GM08714 (cell line): ENCODE results near the gene DCLK2.
A peak's percentile ranks its signal among the peaks of the same experiment; 100 is the strongest.

ENCODE experiments used
- H3K4me3 ChIP-seq: fragments of 200-500 bp; sonication (Bioruptor generic); 2 replicates; pipeline ENCODE4 v1.5.1; 2014; ENCODE audit warnings: mild to moderate bottlenecking, low read length, inconsistent platforms
- ZNF274 ChIP-seq: IDR thresholded peaks from 2 replicates; pipeline ENCODE4 v1.6.1; 2012; ENCODE audit warnings: mild to moderate bottlenecking, low read depth, low read length

DCLK2 gene

DNA sequence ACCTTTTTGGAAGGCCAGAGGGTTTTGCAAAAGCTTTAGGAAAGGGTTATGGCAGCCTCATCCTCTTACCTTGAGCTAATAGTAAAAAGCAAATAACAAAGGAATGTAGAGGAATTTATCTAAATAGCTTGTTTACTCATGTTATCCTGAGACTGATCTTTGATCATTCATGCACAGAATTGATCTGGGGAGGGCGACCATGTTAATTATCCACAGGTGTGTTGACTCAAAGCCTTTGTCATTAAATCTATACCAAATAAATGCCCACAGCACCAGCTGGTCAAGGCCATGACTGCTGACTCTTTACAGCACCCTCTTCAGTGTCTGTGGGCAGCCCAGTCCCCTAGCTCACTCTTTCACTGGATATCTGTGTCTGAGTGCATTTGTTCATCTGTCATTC is 22.8 kb upstream of the DCLK2 start:
- TF ChIP-seq ZNF274 = no peak
- H3K4me3 ChIP-seq = no peak overlapping the region

DNA sequence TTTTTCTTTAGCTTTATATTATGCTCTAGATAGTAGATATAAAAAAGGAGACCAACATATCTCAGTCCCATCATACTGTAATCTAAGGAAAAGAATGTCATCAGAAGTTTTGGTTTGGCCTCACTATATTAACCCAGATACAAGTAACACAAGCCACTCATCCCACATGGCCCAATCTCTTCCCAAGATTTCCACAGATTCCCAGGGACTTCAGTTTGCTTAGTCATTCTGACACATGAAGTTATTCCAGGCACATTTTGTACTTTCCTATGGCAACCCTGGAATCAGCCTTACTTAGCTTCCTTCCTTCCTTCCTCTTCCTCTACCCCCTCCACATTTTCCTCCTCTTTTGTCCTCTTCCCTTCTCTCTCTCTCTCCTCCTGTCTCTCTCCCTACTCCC is 21.7 kb upstream of the DCLK2 start:
- TF ChIP-seq ZNF274 = no peak
- no peak overlapping the region for H3K4me3 ChIP-seq

DNA sequence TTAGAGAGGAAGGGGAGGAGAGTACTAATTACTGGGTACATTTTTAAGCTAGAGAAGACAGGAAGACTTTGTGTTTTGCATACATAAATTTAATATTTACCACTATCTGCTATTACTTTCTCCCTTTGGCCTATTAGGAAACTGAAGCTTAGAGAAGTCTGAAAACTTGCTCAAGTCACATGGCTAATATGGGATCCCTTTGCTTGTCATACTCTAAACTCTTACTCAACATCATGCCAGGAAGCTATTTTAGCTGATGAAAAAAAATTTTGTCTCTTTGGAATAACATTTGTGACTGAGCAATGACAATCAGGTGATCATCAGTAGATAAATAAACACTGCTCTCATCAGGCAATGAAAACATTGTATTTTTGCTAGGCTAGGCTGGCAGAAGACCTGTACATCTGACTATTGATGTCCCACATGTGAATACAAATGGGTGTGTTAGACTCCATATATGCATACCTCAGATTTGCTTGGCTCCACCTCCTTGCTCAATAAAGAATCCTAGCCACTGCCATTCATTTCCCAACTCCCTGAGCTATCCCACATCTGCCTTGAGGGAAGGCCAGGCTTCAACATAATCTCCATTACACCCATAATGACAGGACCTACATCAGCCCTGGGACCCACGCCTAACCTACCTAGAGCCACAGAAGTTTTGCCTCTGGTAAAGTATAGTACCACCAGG is 17.0 kb upstream of the DCLK2 start:
- no peak for TF ChIP-seq ZNF274
- H3K4me3 ChIP-seq = no peak overlapping the region

DNA sequence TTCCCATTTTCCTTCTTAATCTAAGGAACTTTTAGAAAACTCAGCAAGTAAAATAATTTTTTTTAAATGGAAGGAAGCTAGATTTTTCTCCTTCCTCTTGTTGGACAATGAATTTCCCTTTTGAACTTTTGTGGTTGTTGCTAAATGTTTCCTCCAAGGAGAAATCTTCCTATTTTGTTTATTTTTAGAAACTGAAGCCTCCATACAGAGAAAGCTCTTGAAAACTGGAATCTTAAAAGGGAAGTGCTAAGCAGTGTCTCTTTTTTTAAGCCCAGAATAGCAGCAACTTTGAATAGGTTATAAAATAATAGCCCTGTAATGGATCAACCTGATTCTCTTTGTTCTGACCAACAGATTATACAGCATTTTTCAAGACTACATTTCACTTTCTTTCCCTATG is 15.1 kb upstream of the DCLK2 start:
- no peak overlapping the region for H3K4me3 ChIP-seq
- TF ChIP-seq ZNF274 = no peak

DNA sequence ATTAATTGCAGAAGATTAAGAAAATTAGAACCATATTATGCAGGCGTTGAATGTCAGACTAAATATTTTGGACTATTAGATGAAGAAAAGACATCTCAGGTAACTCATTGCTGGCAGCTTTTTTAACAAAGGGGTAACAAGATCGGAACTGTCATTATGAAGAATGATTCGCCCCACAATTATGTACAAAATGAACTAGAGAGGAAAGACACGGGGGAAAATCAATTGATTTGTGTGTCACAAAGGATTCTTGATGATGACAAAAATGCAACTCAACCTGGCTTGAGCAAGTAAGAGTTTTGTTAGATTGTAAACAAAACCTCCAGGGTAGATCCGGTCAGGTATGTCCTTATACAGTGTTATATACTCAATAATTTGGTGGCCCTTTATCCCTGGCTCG is 12.5 kb upstream of the DCLK2 start:
- no peak for TF ChIP-seq ZNF274

DNA sequence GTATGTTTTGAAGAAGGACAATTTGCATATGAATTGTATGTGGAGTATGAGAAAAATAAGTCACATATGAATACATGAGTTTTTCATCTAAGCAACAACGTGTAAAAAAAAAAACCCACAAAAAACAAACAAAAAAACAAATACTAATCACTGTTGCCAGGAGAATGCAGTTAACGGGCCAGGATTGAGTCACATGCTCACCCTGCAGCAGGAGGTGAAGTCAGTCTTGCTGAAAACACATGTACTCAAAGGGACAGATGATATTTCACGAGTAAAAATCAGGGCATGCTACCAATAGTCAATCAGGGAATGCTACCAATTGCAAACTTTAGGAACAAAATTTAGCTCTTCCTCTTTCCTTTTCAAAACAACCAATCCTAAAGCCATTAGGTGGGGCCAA is 10.4 kb upstream of the DCLK2 start:
- TF ChIP-seq ZNF274 = no peak
- no peak overlapping the region for H3K4me3 ChIP-seq

More for the DNA sequence above, 12.5 kb upstream of the DCLK2 start:
- no peak overlapping the region for H3K4me3 ChIP-seq

DNA sequence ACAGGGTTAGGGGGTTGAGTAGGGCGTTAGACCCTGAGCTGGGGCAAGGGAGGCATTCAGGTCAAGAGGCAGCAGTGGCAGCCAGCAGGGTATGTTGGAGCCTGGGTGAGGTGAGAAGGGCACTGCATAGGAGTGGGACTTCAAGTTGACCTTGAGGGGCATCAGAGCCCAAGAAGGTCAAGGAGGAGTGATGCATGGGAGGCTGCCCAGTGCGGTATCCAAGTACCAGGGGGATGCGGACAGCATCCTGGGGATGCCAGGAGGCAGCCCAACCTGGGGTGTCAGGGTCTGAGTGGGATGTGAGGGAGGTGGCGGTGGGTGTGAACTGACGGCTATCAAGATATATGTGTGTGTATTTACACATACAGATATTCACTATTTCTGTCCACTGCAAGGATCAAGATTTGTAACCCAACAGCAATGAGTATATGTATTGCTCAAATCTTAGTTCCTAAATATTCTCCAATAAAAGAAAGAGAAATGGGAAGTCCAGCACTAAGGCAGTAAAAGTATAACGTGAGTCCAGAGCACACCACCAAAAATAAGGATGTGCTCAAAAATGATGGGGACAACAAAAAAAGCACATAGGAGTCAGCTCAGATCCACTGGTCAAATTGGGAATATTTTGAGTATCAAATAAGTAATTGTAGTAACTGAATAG is 9.8 kb upstream of the DCLK2 start:
- H3K4me3 ChIP-seq = no peak overlapping the region
- TF ChIP-seq ZNF274 = no peak

DNA sequence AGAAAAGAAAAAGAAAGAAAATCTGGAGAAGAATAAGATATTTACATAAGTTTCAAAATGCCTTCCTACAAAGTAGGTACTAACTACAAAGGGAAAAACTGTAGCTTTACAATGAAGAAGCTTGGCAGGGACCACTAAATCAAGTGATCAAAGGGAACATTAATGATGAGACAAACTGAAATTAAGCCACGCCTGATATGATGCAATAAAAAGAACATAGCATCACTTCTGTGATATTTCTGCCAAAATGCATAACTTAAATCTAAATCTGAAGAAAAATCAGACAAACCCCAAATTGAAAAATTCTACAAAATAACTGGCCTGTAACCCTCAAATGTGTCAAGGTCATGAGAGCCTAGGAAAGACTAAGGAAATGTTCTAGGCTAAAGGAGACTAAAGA is 8.9 kb upstream of the DCLK2 start:
- TF ChIP-seq ZNF274 = no peak
- H3K4me3 ChIP-seq = no peak overlapping the region

DNA sequence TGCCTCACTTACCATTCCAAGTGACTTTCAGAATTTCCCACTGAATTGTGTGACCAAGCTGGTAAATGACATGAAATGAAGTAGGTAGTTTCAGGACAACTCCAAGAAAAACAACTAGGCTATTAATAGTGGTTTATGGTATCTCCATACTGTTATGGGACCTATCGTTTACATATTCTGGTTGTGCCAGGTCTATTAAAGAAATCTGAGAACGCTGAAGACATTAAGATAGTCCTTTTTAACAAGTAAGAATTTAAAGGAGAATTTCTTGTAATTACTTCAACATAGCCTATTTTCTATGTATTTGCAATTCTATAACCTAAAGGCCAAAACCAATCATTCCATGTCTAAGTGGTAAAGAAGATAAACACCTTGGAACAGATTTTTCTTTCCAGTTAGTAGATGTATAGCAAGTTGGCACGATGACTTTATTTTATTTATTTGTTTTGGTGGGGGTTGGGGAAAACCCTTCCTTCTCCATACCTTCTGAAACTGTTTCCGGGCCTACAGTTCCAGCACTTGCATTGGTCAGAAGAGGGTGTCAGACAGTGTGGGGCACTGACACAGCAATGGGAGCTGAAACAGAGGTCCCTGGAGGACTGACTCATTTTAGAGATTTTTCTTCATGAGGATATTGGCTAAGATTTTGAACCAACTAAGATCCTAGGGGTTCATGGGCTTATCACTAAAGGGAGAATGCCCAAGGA is 7.6 kb upstream of the DCLK2 start:
- TF ChIP-seq ZNF274 = no peak
- H3K4me3 ChIP-seq = no peak overlapping the region

DNA sequence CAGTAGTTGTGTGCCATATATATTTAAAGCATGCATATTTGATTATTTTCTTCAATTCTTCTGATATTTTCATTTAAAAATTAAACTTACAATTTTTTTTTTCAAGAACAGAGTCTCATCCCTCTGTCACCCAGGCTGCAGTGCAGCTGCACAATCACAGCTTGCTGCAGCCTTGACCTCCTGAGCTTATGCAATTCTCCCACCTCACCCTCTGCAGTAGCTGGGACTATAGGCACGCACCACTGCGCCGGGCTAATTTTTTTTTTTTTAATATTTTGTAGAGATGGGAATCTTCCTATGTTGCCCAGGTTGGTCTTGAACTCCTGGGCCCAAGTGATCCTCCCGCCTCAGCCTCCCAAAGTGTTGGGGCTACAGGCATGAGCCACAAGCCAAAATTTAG is 5.8 kb upstream of the DCLK2 start:
- no peak for TF ChIP-seq ZNF274
- H3K4me3 ChIP-seq = no peak overlapping the region

DNA sequence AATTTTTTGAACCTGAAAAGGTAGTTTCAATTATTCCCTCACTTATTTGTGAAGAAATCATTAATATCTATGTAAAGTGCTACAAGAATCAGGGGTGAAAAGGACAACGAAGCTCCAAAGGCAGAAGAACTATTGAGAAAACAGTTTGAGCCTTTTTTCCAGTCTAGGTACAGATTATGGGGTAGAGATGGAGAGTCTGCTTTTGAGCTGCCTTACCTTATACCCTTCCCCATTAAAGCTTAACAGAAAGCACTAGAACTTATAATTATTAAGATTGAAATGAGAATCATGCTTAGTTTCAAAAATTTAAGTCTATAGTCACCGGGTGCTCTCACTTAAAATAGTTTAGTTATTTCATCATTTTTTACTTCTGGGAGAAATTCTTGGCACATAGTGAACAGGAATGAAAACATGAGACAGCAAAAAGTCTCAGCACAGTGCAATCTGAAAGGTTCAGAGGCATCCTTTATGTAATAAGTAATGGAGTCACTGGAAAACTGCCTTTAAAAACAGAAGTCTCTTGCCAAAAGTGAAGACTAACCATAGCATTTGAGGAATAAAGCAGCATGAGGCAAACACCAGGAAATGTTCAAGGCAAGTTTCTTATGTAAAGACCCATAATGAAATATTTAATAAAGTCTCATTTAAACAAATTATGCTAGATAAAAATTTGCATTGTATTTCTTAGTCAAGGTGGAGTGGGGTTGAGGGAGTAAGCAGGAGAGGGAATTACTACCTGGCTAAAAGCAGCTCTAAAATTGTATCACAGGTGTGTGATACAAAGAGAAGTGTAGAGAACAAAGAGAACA is 5.1 kb upstream of the DCLK2 start:
- no peak for TF ChIP-seq ZNF274
- H3K4me3 ChIP-seq = no peak overlapping the region

DNA sequence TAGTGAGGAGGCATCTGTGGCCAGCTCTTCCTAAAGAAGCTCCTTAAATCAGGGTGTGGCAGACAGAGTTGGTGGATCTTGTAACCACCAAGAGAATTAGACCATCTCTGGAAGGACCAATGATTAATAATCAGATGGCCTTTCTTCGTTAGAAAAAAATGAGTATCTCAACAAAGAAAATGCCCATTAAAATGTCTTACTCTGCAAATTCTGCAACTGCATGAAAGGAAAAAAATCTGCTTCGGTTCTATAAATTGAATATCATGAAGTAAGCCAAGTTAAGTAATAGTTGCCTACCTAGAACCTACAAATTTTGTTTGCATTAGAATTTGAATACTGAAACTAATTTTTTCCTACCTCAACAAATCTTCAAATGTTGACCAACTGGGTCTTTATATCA is 4.2 kb upstream of the DCLK2 start:
- H3K4me3 ChIP-seq = no peak overlapping the region
- no peak for TF ChIP-seq ZNF274

DNA sequence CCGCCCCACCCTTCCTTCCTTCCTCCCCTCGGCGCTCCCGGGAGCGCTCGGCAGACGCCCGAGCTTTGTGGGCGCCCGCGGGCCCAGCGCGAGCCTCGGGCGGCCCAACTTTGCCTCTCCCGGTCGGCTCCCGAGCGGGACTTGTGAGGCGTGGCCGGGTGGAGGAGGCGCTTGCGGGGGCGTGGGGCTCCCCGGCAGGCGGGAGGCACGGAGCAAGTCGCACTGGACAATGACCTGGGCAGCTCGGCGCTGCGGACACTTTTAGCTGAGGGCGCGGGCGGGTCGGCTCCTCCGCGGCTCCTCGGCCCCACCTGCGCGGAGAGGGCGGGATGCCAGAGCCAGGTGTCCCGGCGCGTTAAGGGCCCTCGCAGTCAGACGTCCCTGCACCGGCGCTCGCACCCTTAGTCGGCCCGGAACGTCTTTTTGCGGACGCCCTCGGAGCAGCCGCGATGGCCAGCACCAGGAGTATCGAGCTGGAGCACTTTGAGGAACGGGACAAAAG is 385 bp downstream of the DCLK2 start:
- peak overlapping the region; percentile 35; the same call in 1 of the 2 replicates for H3K4me3 ChIP-seq
- no peak for TF ChIP-seq ZNF274

DNA sequence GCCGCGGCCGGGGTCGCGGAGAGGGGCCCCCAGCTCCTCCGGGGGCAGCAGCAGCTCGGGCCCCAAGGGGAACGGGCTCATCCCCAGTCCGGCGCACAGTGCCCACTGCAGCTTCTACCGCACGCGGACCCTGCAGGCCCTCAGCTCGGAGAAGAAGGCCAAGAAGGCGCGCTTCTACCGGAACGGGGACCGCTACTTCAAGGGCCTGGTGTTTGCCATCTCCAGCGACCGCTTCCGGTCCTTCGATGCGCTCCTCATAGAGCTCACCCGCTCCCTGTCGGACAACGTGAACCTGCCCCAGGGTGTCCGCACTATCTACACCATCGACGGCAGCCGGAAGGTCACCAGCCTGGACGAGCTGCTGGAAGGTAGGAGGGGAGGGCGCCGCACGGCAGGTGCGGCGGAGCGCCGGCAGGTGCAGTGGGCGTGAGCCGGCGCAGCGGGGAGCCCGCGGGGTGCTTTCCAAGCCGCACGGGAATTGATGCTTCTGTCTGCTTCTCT is 886 bp downstream of the DCLK2 start:
- TF ChIP-seq ZNF274 = no peak
- peak overlapping the region; percentile 35; the same call in 1 of the 2 replicates for H3K4me3 ChIP-seq
